ENCODE results near the gene NECAB2. TPM values are rescaled to one million over a fixed set of nuclear protein-coding genes. Genes with fewer than 3 reads are reported as not detected.

Gene NECAB2
- polyA plus RNA-seq, 1 donor (not counting 4 experiments of a cell fraction or from before 2014, with no cell fraction given) = not detected

DNA sequence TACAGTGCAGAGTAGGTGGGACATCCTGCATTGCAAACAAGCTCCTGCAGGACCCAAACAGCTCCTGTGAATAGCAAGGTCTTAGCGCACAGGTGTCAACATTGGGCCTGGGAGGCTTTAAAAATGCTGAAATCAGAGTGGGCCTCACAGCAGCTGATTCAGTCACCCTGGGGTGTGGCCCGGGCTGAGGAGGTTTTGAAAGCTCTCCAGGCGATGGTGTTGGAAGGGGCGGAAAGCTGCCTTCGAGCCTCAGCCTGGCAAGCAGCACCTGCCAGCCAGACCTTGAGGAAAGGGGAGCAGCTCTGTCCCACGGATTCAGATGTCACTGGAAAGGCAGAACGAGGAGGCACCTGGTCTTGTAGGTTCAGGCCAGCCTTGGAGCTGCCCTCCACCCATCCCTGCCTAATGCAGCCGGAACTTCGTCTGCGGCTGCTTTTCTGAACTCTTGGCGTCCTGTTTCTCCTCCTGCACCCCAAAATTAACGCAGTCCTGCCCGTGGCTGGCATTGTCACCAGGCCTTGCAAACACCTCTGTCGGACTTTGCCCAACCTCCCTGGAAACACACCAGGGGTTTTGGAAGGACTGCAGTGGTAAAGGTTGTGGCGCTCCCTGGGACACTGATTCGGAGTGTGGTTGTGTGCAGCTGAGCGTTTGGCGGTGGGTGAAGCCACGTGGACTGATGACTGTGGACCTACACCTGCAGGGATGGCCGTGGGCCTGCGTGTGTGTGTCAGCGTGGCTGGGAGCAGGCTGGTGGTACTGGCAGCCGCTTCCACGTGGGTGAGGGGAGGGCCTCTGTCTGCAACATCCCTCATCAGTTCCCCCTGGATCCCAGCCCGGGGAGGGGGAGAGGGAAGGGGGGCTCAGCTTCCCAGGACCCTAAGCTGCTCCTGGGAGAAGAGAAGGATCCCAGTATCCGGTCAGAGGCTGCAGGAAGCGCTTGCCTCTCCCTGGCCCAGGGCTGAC is 3.4 kb downstream of the NECAB2 start:
- dilution Hi-C loops (cut with MboI; ENCODE audit: extremely low pct_ligation_motif_present, low sequenced_read_pairs) = no loop called here
- no peak for FAIRE-seq
- DNase-seq (ENCODE audit: low read depth, low spot score) = no peak

DNA sequence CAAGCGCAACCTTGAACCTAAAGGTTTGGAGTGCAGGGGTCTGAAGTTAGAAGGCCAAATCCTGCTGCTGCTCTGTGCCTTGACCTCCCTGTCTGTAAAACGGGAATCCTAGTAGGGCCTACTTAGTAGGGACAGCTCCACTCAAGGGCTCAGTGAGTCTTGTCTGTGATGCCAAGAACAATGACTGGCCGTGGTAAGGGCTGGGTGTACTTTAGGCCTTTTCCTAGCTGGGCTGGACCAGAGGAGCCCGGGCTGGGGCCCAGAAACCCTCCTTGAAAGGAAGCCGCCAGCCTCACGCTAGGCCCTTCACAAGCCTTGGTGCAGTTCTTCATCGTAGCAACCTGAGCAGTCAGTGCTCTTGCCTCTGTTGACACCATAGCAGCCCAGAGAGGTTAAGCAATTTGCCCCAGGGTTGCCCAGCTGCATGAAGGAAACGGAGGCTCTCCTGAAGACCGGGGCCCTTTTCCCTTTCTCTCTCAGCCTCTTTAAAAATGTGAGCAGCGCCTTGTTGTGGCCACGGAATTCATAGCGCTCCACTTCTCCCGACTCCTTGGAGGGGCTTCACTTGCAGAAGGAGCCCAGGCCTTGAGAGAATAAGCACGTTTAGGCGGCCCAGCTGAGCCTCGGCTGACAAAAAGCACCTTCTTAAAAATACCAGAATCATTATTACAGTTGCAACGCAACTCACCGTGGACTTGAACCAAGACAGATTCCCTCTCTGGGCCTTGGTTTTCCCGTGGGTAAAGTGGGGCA is 4.4 kb downstream of the NECAB2 start:
- Histone ChIP-seq H2AFZ (ENCODE audit: control insufficient read depth, low read length) (no peak overlapping the region), H4K20me1 (ENCODE audit: control insufficient read depth, extremely low read depth, insufficient read depth, low read length) (no peaks in the 10 kb centered on the region), H3K4me2 (ENCODE audit: control insufficient read depth, extremely low read depth, insufficient read depth, low read depth, low read length) (no peak overlapping the region), H3K36me3 (ENCODE audit: control insufficient read depth in 2 of 2, extremely low read depth in 1 of 2, insufficient read depth in 2 of 2, low read length in 2 of 2) (no peaks in the 10 kb centered on the region), H3K9ac (ENCODE audit: control insufficient read depth, extremely low read depth, insufficient read depth, low read length) (no peak overlapping the region), H3K9me1 (ENCODE audit: control insufficient read depth, extremely low read depth, insufficient read depth, low read length) (no peaks in the 10 kb centered on the region), H3K27me3 (ENCODE audit: control insufficient read depth, extremely low read depth, insufficient read depth, low read length) (peaks cover 17% of the 10 kb centered on the region), H3K4me1 (ENCODE audit: control insufficient read depth, extremely low read depth, insufficient read depth, low read length) (no peaks in the 10 kb centered on the region), H3K4me3 (ENCODE audit: control insufficient read depth in 2 of 3, extremely low read depth in 1 of 3, insufficient read depth in 2 of 3, low read depth in 1 of 3, low read length in 3 of 3) (no peak overlapping the region), H3K9me3 (ENCODE audit: control insufficient read depth, low read depth, low read length) (no peaks in the 10 kb centered on the region), H3K27ac (ENCODE audit: control insufficient read depth, insufficient read depth, low read length) (no peak overlapping the region), H3K79me2 (ENCODE audit: control insufficient read depth, insufficient read depth, low read length) (no peaks in the 10 kb centered on the region)
- FAIRE-seq (no peak), DNase-seq (ENCODE audit: low read depth, low spot score) (no peak)
- dilution Hi-C loops (cut with MboI; ENCODE audit: extremely low pct_ligation_motif_present, low sequenced_read_pairs) = no loop called here
- TF ChIP-seq, protein P1, sequence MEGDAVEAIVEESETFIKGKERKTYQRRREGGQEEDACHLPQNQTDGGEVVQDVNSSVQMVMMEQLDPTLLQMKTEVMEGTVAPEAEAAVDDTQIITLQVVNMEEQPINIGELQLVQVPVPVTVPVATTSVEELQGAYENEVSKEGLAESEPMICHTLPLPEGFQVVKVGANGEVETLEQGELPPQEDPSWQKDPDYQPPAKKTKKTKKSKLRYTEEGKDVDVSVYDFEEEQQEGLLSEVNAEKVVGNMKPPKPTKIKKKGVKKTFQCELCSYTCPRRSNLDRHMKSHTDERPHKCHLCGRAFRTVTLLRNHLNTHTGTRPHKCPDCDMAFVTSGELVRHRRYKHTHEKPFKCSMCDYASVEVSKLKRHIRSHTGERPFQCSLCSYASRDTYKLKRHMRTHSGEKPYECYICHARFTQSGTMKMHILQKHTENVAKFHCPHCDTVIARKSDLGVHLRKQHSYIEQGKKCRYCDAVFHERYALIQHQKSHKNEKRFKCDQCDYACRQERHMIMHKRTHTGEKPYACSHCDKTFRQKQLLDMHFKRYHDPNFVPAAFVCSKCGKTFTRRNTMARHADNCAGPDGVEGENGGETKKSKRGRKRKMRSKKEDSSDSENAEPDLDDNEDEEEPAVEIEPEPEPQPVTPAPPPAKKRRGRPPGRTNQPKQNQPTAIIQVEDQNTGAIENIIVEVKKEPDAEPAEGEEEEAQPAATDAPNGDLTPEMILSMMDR (optimal IDR thresholded peaks at IDR 0.05 in 1 of 3, IDR thresholded peaks at IDR 0.05 in 1 of 3, conservative IDR thresholded peaks at IDR 0.05 in 1 of 3; ENCODE audit: extremely low read depth in 1 of 3, insufficient read depth in 2 of 3, low read length in 3 of 3) = no peak
- no peak for TF ChIP-seq EZH2 (IDR thresholded peaks at IDR 0.05; ENCODE audit: low read length)

More for the DNA sequence above, 3.4 kb downstream of the NECAB2 start:
- Histone ChIP-seq H3K4me3 (ENCODE audit: control insufficient read depth in 2 of 3, extremely low read depth in 1 of 3, insufficient read depth in 2 of 3, low read depth in 1 of 3, low read length in 3 of 3) (no peak overlapping the region), H3K4me2 (ENCODE audit: control insufficient read depth, extremely low read depth, insufficient read depth, low read depth, low read length) (no peak overlapping the region), H3K27me3 (ENCODE audit: control insufficient read depth, extremely low read depth, insufficient read depth, low read length) (peaks cover 17% of the 10 kb centered on the region), H2AFZ (ENCODE audit: control insufficient read depth, low read length) (no peak overlapping the region), H3K9me1 (ENCODE audit: control insufficient read depth, extremely low read depth, insufficient read depth, low read length) (no peaks in the 10 kb centered on the region), H3K27ac (ENCODE audit: control insufficient read depth, insufficient read depth, low read length) (no peak overlapping the region), H3K79me2 (ENCODE audit: control insufficient read depth, insufficient read depth, low read length) (no peaks in the 10 kb centered on the region), H3K9ac (ENCODE audit: control insufficient read depth, extremely low read depth, insufficient read depth, low read length) (no peak overlapping the region), H3K9me3 (ENCODE audit: control insufficient read depth, low read depth, low read length) (no peaks in the 10 kb centered on the region), H3K36me3 (ENCODE audit: control insufficient read depth in 2 of 2, extremely low read depth in 1 of 2, insufficient read depth in 2 of 2, low read length in 2 of 2) (no peaks in the 10 kb centered on the region), H4K20me1 (ENCODE audit: control insufficient read depth, extremely low read depth, insufficient read depth, low read length) (no peaks in the 10 kb centered on the region), H3K4me1 (ENCODE audit: control insufficient read depth, extremely low read depth, insufficient read depth, low read length) (no peaks in the 10 kb centered on the region)
- TF ChIP-seq, protein P1 (optimal IDR thresholded peaks at IDR 0.05 in 1 of 3, IDR thresholded peaks at IDR 0.05 in 1 of 3, conservative IDR thresholded peaks at IDR 0.05 in 1 of 3; ENCODE audit: extremely low read depth in 1 of 3, insufficient read depth in 2 of 3, low read length in 3 of 3) = no peak
- TF ChIP-seq EZH2 (IDR thresholded peaks at IDR 0.05; ENCODE audit: low read length) = no peak

Measured in keratinocyte (primary cell).